Cerebellar cortex (tissue), 1 donor: ENCODE data around the gene NPAS4.
"Not testable (repeated sequence)": the region's sequence is repeated elsewhere in the genome, so short reads cannot be mapped to it uniquely, and the experiment has no call there.

Source experiments
- DNase-seq: peaks from one replicate; pipeline ENCODE4 v3.0.0-alpha.2; 2015; ENCODE audit warnings: low spot score

Gene NPAS4

DNA sequence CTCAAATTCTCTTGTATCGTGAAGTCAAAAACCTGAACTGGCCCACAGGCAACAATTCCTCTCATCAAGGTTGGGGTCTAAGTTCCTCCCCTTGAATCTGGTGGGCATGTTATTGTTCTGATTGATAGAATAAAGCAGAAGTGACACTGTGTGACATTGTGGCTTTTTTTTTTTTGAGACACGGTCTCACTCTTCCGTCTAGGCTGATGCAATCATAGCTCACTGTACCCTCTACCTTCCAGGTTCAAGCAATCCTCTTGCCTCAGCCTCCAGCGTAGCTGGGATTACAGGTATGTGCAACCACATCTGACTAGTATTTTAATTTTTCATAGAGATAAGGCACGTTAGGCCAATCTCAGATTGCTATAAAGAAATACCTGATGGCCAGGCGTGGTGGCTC is 37.0 kb downstream of the NPAS4 start:
- no peak for DNase-seq

DNA sequence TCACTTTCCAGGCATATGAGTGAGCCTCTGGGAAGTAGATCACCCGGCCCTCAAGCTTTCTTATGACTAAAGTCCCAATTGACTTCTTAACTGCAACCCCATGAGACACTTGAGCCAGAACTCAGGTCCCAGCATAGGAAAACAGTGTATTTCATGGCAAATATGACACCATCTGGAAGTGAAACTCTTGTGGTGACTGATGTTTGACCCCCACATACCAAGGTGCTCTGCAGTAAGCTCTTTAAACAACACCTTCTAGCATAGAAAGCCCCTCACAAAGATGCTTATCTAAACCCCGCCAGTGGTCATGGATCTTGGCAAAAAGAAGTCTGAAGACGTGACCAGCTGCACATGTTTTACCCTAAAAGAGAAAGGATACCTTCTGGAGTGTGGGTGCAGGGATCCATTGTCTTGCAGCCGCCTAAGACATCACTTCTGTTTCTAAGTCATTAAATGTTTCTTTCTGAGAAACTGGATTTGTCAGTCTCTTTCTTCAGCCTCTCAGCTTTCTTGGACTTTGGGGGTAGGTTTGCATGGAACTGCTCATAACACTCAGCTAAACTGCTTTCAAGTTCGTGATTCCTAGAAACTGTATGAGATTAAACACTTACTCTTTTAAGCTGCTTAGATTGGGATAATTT is 38.4 kb downstream of the NPAS4 start:
- no peak for DNase-seq

DNA sequence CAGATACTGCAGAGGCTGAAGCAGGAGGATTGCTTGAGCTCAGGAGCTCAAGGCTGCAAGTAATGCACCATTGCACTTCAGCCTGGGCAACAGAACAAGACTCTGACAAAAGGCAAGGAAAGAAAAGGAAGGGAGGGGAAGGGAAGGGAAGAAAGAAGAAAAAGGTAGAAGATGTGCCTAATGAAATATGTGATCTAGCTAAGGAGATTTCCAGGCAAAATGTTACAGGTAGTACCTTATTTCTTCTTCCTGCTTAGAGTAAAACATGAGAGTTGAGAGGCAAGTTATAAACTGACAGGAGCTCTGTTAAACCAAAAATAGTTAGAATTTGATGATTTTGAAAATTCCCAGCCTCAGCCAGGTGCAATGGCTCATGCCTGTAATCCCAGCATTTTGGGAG is 41.2 kb downstream of the NPAS4 start:
- DNase-seq, result no peak

DNA sequence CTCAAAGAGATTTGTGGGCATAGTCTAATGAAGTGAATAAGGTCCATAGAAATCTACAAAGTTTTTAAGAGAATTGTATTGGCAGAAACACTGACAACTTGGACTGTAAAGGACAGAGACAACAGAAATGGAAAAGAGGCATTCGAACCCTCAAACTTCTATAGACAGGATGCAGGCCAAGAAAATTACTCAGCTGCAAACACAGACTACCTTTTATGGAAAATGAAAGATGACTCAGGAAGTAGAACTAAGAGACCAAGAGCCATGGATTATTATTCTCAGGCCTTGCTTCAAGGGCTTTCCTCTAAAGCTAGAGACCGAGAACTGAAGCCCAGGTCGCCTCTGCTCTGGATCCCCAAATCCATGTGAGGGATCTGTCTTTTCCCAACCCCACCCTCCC is 42.1 kb downstream of the NPAS4 start:
- DNase-seq, result no peak

DNA sequence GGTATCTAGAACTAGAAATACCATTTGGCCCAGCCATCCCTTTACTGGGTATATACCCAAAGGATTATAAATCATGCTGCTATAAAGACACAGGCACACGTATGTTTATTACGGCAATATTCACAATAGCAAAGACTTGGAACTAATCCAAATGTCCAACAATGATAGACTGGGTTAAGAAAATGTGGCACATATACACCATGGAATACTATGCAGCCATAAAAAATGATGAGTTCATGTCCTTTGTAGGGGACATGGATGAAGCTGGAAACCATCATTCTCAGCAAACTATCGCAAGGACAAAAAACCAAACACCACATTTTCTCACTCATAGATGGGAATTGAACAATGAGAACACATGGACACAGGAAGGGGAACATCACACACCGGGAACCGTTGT is 43.3 kb downstream of the NPAS4 start:
- not testable (repeated sequence) for DNase-seq

DNA sequence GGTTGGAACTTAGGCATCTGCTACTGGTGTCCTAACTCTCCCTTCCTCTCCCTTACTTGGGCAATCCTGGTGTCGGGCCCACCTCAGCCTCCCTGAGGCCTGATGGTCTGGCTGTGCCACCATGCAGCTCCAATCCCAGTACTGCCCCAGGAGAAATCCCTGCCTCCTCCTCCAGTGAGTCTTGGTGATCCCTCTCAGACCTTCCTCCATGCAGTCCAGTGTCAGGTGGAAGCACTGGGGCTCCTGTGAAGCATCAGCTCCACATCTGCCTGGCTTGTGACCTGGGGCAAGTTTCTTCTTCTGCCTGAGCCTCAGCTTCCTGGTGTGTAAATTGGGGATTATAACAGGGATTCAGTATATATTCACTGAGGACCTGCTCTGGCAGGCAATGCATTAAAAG is 44.1 kb downstream of the NPAS4 start:
- DNase-seq, result peak; percentile 16

DNA sequence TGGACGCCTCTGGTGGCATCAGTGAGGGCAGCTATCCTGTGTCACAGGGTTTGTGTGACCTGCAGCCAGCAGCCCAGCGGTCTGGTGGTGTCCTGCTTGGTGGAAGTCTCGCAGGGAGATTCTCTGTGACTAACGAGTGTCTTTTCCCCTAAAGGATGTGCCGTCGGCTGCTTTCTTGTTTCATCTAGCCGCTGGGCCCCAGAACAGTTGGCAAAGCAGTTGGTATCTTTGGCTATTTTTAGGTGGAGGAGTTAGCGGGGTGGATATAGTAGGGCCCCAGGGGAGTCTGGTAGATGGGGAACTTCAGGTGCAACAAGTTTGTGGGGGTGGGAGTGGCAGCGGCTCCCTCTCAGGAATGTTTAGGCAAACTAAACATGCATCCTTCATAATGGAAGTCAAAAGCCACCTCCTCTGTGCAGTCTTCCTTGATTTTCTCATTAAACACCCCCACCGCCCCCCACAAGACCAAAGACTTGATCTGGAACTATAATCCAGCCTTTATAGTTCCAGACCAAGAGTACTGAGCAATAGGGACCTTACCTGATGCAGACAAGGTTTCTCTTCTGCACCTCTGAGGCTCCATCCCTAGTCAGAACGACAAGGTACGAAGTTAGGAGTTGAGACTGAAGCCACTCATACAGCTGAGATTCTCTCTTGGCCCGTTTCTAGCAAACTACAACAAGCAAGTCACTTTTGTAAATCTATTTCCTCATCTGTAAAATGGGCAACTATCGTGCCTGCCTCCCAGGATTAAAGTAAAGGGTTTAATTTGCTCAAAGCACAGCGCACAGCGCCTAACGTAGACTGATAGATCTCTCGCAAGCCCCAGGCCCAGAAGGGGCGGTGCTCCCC is 44.8 kb downstream of the NPAS4 start:
- DNase-seq, result peak; percentile 18

DNA sequence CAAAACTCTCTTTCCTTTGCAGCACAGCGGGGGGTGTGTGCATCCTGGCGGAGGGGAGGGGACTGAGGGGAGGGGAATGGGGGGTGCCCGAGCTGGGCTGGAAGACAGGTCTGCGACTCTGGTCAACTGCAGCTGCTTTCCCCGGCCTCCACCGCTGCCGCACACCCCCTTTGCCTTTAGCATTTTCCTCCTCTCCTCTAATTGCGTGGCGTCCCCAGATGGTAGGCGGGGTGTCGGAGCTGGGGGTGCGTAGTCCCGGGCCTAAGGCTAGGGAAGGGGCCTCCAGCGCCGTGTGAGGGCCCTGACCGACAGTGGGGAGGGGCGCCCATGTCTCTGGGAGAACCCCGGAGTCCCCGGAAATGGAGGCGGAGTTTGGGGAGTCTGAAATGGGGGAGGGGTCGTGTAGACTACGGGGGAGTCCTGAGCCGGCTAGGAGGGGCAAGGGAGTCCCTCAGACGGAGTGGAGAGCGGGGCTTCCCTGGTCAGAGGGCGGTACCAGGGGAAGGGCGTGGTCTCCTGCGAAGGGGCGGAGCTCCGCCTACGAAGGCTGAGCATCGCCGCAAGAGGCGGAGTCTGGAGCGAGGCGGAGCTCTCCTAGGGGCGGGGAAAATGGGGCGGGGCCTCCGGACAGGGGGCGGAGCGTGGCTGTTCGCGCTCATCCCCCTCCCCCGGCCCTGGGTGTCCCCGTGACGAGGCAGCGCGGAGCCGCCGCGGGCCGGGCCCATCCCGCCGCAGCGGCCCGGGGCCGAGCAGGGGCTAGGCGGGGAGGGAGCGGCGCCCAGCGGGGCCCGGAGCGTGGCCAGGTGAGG is 45.6 kb downstream of the NPAS4 start, which contains the start of gene PELI3:
PELI3 (plus strand) TSS at position 681 of the 809 bp plus-strand sequence. CDS start 1,224 bp downstream, outside the sequence.
- DNase-seq, result peak; percentile 93

DNA sequence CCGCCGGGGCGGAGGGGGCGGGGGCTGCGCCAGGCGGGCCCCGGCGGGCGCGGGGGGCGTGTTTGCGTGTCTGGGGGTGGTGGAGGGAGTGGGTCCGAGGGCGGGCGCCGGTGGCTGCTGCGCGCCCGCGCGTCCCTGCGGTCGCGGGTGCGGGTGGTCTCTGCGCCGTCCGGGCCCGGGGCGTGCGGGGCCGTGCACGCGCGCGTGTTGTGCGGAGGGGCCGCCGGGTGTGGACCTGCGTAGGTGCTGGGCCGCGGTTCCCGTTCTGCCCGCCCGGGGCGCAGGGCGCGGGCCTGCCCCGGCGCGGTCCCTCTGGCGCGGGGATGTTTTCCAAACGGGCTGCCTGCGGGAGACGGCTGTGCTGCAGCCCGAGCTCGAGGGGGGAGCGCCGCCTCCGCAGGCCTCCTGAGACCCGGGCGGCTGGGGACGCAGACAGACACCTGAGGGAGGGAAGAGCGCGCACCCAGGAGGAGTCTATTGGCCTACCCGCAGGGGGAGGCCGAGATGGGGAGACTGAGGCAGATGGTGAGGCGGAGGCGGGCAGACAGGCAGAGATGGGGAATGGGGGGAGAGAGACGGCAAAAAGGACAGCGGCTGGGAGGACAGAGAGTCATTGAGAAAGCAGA is 46.3 kb downstream of the NPAS4 start:
- peak; percentile 14 for DNase-seq

DNA sequence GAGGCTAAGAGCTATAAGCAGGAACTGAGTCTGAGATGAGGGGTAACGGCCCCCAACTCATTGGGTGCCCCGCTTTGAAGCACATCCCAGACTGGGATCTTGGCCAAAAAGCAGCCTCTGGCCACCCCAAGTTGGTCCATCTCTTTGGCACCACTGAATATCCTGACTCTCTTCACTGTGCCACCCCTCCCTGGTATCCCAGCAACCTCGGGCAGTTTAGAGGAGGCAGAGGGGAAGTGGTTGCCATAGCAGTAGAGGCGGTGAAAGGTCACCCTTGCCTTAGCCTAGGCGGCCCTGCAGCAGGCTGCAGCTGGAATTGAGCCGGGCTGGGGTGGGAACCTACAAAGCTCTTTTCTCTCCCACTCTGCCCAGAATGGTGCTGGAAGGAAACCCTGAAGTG is 46.9 kb downstream of the NPAS4 start:
- DNase-seq, result no peak

DNA sequence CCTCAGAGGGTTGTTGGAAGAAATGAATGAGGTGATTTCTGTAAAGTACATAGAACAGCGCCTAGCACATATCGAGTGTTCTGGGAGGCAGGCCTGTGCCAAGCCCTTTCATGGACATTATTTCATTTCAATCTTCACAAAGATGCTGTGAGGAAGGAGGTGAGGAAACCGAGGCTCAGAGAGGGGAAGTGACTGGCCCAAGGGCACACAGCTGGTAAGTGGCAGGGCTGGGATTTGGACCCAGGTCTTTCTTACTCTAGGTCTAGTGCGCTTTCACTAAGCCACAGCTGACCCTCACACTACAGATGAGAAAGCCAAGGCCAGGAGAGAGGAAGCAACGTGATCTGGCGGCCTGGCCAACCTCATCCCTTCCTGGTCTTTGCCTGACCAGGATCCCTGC is 47.9 kb downstream of the NPAS4 start:
- DNase-seq, result no peak

DNA sequence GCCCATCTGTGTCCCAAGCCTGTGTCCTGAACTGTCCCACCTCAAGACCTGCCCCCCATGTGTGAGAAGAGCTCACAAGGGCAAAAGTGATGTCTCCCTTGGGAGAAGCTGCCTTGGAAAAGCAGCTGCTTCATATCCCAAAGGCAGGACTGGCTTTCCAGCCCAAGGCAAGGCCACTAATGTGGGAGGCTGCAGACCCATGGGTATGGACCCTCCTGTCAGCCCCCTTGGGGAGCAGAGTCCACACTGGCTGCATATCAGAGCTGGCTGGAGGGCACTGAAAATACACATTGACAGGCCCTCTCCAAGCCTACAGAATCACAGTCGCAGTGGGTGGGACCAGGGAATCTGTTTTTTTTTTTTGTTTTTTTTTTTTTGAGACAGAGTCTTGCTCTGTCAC is 48.6 kb downstream of the NPAS4 start:
- DNase-seq, result no peak

DNA sequence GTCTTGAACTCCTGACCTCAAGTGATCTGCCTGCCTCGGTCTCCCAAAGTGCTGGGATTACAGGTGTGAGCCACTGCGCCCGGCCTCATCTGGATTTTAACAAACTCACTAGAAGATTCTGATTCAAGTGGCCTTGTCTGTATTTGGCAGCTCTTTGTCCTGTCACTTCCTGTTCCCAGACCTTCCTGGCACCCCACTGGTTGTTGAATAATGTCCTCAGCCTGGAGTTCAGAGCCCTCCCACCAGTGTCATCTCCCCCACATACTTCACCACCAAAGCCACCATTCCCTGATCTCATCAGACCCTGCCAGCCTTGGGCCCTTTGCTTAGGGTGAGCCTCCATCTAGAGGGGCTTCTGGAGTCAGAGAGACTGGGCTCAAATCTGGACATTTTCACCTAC is 49.2 kb downstream of the NPAS4 start:
- DNase-seq, result no peak

DNA sequence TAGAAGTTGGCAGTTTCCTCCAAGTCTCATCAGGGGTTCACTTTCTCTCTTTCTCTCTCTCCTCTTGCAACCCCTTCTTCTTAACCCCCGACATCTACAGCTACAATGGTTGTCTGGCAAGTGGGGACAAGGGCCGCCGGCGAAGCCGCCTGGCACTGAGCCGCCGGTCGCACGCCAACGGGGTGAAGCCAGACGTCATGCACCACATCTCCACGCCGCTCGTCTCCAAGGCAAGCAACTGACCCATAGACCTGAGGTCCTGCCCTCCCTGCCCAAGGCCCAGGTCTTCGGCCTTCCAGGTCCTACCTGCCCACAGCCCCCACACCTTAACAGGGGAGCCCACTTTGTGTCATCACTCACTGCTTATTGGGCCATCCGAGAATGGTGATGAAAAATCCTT is 50.3 kb downstream of the NPAS4 start:
- DNase-seq, result no peak

DNA sequence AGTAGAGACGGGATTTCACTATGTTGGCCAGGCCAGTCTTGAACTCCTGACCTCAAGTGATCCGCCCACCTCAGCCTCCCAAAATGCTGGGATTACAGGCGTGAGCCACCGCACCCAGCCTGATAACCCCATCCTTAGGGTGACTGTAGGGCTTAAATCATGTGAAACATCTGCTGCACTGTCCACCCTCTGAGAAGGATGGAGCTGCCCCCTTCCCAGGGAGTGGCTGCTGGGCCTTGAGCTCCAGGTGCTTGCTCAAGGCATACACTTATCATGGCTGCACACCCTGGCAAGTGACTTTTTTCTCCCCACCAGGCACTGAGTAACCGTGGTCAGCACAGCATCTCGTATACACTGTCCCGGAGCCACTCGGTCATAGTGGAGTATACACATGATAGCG is 51.2 kb downstream of the NPAS4 start:
- no peak for DNase-seq

DNA sequence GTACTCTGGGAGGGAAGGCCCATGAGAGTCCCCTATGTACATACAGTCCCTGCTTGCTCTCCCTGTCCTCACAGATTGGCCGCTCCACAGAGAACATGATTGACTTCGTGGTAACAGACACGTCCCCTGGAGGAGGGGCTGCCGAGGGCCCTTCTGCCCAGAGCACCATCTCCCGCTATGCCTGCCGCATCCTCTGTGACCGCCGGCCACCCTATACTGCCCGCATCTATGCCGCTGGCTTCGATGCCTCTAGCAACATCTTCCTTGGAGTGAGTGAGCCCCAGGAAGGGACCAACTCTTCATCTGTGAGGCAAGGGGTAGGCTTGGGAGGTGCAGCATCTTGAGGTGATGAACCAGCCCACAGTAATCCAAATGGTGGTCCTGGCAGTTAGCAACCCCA is 52.3 kb downstream of the NPAS4 start:
- no peak for DNase-seq

DNA sequence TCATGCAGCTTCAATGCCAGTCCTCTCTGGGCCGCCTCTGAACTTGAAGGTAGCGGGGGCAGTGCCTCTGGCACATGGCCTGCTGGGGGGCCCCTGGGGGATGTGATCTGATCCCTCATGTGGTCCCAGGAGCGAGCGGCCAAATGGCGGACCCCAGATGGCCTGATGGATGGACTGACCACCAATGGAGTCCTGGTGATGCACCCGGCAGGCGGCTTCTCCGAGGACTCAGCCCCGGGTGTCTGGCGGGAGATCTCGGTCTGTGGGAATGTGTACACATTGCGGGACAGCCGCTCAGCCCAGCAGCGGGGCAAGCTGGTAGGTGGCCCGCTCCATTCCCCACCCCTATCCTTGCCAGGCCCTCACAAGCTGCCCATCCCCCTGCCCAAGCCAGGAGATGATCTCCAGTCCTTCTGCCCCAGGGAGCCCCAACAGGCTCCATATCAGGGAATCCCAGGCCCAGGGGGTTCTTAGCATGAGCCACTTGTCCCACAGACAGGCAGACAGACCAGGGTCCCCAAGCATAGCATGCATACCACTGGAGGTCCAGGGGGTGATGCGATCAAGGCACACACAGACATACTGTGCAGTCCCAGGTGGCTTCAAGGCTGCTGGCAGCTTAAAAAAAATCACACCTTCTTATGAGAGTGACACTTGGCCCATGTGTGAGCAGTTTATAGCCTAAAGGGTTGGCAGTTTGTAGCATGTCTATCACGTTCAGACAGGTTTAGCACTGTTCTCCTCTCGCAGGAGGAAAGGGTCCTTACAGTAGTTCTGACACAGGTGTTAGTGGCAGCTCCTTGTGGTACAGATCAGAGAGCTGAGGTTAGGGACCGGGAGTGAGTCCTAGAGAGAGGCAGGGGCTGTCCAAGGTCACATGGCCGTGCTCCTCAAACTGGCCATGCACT is 53.0 kb downstream of the NPAS4 start:
- DNase-seq, result no peak

DNA sequence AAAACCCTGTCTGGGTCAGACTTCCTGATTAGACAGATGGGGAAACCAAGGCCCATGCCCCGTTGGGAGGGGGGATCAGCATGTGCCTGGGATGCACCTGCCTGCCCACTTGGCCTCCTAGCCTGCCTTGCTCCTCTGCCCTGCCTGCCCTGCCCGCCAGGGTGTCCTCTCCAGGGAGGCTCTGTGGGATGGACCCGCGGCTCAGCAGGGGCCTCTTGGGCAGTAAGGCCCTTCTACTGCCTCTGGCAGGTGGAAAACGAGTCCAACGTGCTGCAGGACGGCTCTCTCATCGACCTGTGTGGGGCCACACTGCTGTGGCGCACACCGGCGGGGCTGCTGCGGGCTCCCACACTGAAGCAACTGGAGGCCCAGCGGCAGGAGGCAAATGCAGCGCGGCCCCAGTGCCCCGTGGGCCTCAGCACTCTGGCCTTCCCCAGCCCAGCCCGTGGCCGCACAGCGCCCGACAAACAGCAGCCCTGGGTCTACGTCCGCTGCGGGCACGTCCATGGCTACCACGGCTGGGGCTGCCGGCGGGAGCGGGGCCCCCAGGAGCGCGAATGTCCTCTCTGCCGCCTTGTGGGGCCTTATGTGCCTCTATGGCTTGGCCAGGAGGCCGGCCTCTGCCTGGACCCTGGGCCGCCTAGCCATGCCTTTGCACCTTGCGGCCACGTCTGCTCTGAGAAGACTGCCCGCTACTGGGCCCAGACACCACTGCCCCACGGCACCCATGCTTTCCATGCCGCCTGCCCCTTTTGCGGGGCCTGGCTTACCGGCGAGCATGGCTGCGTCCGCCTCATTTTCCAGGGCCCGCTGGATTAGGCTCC is 54.7 kb downstream of the NPAS4 start:
- no peak for DNase-seq
